GM19463 (cell line): ENCODE data around the gene FBXL15.

ENCODE experiments used
- ATAC-seq: cut with Tn5 transposase; IDR thresholded peaks from one replicate; pipeline ENCODE4 v1.9.1; 2021; ENCODE audit warnings: mild to moderate bottlenecking, moderate library complexity; ENCODE audit not compliant: unreplicated experiment

Gene FBXL15

DNA sequence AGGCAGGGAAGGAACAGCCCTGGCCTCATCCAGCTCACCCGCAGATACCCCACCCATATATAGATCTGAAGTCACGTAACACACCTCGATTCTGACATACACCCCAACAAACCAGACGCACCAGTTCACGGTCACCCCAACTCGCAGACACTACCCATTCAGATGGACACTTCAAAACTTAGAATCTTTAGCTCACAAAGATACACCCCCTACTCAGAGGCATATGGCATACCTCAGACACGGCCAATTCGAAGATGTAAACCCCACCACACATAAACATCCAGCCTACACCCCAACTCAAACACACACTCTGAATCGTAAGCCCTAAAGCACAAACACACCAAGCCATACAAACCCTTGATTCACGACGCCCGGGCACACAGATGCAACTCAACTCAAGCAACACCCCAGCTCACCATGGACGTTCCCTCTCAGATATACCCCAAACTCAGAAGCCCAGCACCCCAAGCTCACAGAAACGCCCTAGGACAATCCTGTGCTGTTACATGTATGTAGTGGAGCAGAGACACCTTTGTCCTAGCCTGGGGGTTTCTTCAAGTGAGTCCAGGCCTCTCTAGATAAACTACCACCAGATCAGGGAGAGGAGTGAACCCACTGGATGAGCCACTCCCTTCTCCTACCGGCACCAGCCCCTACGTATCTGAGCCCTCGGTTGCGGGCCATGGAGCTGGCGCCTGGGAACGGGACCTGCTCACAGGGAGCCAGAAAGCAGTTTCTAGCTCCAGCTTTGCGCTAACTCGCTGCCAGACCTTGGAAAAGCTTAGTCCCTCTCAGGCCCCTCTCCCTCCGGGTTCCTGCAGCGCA, 10.8 kb upstream of the FBXL15 start:
- ATAC-seq, result no peak

DNA sequence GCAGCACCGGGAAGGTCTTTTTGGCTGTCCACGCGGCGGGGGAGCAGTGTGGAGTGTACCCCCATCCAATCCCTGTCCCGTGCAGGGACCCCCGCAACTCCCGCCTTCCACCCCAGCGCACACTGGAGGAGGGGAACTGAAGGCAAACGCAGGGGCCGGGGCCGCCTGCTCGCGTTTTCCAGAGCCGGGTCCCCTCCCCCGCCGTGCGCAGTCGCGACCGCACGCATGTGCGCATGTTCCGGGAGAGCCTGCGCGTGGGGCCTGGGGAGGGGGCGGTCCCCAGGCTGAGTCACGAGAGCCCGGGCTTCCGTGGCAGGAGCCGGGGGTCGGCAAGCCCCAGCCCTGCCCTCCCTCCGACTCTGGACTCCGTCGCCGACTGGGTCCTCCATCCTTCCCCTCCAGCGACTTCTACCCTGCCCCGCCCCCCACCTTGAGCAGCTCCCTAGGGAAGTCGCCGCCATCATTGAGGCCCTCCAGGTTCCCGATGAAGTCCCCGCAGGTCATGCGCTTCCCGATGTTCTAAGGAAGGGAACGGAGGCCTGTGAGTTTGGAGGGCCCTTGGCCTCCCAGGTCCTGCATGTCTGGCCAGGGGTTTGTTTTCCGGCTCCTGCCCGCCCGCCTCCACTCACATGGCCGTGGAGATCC, 10.1 kb upstream of the FBXL15 start:
- ATAC-seq, result no peak

DNA sequence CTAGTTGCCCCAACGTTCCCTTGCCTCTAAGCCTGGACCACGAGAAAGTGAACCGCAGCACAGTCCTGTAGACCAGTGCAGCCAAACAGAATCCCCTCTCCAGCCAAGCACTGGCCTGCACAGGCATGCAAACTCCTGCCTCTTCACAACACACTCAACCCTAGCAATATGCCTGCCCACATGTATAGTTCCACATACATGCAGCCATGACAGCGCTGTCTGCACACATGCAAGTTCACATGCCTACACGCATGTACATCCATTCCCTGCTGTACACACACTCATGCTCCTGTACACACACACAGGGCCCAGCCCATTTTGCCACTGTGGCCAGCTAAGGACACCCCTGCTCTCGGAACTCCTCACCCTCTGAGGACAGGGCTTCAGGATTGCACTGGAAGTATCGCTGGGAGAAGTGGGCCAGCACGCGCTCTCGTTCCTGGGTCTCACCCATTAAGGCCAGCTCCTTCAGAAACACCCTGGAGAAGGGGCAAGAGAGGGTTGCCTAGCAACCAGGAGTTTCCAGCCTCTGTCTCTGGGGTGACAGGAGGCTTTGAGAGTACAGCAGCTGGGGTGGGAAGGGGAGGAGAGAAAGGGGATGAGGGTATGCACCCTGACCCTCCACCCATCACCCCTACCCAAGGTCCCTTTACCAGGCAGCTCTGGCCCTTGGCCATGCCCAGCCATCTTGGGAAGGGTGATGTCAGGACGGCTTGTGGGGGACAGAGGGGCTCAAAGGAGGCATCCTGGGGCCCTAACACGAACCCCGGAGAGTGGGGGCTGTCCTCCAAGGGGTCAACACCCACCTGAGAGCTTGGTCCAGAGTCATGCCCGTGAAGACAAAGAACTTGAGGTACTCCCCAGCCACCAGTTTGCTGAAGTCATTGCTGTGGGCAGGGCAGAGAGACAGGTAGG, 9.0 kb upstream of the FBXL15 start:
- no peak for ATAC-seq

DNA sequence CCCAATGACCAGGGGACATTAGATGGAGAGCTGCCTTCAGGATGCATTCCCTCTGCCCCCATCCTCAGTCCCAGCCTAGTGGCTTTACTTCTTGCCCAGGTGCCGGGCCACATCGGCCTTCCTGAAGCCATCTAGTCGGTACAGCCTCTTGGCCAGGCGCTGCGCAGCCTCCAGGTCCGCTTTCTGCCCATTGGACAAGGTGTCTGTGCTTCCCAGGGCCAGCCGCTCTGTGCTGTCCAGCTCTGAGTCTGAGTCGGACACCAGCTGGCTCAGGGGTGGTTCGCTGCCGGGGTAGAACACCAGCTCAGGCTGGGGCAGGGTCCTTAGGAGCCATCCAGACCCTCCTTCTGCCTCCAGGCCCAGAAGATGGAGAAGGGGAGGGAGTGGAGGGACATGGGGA, 8.3 kb upstream of the FBXL15 start:
- no peak for ATAC-seq

GRCh38 chr10:102413053-102413705, 7.5 kb upstream of the FBXL15 start:
- no peak for ATAC-seq

DNA sequence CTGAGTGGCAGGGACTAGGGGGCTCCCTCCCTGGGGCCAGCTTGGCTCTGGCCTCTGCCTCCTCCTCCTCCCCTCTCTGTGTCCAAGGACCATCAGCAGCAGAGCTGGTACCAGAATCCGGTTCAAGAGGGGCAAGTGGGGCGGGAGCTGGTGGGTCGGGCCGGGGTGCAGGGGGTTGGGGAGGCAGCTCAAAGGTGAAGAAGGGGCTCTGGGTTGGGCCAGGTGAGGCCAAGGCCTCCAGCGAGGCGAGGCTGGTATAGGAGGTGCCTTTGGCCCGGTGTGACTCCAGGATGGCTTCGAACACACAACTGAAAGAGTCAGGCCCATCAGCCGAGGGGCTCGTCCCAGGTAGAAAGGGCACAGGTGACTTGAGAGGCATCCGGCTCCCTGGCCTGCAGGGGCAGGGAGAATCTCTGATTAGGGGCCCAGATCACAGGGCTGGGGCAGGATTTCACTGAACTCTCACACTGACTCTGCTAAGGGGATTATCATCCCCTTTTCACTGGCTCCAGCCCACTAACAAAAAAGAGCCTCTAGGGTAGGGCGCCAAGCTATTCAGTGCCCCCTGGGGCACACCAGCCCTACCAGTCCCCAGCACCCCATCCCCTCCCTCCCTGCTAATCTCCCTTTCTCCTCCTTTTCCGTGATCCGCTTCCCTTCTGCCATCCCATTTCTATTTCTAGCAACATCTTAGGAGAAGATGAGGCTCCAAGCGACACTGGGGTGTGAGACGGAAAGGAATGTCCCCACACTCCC, 6.7 kb upstream of the FBXL15 start:
- no peak for ATAC-seq

DNA sequence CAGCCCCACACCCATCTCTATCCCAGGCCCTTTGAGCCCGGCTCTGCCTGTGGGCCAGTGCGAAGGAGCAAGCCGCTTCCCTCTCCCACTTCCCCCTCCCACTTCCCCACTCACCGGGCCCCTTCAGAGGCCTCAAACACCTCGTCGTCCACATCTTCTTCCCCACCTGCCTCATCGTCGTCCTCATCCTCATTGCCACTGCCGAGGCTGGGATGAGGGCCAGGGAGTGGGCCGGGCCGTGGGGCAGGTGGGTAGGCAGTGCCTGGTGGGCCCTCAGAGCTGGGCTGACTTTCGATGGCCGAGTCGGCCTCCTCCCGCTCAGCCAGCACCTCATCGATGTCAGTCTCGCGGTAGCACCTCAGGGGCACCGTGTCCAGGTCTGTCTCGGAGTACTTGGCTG, 5.9 kb upstream of the FBXL15 start:
- ATAC-seq, result no peak

- ATAC-seq, result no peak
Observed at GRCh38 chr10:102416283-102416682, 4.4 kb upstream of the FBXL15 start.

DNA sequence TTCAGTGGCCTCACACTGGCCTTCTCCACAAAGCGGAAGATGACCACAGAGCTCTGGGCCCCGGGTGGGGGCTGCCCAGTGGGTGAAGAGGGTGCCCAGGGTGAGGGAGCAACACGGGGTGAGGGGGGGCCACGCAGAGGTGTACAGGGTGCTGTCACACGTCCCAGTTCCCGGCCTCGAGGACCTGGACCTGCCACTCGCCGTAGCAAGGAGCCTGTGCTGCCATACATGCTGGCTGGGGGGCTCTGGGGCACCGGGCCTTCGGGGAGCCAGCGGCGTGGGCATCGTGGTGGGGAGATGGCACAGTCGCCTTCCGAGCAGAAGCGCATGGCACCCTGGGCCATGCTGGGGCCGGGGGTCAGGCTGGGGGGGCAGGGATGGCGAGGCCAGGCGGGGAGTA, 3.9 kb upstream of the FBXL15 start:
- ATAC-seq, result no peak

GRCh38 chr10:102418622-102419268, 1.9 kb upstream of the FBXL15 start, which contains the start of gene PSD:
TSS of gene PSD (minus strand) at chr10:102418785. CDS start at chr10:102417038, 1,747 bp downstream.
- no peak for ATAC-seq

DNA sequence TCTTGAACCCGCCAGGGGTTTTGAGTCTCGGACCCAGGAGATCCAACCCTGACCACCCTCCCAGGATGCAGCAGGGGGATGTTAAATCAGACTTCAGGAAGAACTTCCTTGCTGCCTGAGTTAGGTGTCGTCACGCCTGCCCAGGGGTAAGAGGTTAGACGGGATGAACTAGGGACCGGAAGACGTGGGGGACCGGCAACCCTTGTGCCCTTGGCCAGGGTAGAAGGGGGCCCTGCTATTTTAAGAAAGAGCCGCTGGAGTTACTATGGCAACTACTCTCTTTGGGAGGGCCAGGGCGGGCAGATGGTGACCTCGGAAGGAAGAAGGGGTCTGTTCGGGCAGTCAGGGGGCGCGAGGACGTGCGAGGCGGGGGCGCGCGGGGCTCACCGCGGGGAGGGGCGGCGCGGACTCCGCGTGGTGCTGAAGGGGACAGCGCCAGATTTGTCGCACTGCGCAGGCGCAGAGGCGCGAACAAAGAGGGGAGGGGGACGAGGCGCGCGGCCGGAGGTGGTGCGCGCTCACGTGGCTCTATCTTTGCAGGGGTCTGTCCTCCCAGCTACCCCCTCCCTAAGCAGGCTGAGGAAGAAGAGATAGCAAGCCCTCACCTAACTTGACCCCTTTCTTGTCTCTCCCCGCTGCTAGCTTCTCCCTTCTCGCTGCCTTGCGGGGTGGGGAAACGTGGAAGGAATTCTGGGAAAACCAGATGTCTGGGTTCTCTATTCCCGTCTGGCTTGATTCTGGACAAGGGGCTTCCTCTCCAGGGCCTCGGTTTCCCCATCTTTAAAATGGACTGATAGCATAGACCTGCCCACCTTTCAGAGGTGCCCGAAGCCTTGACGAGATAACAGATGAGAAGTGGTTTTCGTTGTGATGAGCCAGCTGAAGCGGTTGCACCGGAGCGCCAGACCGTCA, 1.1 kb upstream of the FBXL15 start:
- ATAC-seq, result no peak

- ATAC-seq, result no peak
Observed at GRCh38 chr10:102420181-102420713, 389 bp upstream of the FBXL15 start.

DNA sequence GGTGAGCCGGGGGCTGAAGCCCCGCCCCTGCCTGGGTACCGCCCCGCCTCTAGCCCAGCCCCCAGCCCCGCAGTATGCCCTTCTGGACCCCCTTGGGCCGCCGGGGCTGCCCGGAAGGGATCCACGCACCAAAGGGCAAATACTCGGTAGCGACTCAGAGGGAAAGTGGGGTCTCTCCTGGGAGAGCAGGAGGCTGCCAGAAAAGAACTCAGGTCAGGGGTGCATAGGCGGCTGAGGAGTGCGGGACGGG, 796 bp downstream of the FBXL15 start:
- no peak for ATAC-seq

DNA sequence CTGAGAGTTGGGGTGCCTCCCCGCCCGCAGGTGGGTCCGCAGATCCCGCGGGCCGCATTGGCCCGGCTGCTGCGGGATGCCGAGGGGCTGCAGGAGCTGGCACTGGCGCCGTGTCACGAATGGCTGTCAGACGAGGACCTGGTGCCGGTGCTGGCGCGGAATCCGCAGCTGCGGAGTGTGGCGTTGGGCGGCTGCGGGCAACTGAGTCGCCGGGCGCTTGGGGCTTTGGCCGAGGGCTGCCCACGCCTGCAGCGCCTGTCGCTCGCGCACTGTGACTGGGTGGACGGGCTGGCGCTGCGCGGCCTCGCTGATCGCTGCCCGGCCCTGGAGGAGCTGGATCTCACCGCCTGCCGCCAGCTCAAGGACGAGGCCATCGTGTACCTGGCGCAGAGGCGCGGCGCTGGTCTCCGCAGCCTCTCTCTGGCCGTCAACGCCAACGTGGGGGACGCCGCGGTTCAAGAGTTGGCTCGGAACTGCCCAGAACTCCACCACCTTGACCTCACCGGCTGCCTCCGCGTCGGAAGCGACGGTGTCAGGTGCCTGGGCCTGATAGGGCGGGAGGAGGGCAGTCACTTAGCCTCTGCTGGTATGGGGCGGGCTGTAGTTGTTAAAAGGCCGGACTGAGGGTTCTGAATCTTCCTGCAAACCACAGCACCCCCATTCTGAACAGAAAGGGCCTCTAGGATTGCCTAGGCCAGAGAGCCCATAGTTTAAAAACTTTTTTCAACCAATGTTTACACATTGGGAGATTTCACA, 1.3 kb downstream of the FBXL15 start:
- ATAC-seq, result no peak

- no peak for ATAC-seq
Observed at GRCh38 chr10:102422545-102423129, 2.0 kb downstream of the FBXL15 start.

GRCh38 chr10:102423372-102423968, 2.8 kb downstream of the FBXL15 start:
- ATAC-seq, result no peak

- no peak for ATAC-seq
Observed at GRCh38 chr10:102424145-102424544, 3.5 kb downstream of the FBXL15 start.
